NCI-H2081 treated with DMSO at 0.1 percent for 48 hours (cell line): ENCODE data around the gene PLXND1.
"Not testable (repeated sequence)": the region's sequence is repeated elsewhere in the genome, so short reads cannot be mapped to it uniquely, and the experiment has no call there.

Experiments
- DNase-seq: peaks from one replicate; lab custom pipeline; 2025; lab: John Stamatoyannopoulos, UW

Gene PLXND1

GRCh38 chr3:129548104-129548965 lies 58.1 kb downstream of the PLXND1 start:
- no peak for DNase-seq

GRCh38 chr3:129547241-129547640 lies 59.2 kb downstream of the PLXND1 start:
- DNase-seq = no peak

- not testable (repeated sequence) for DNase-seq
Measured at GRCh38 chr3:129545951-129546350, 60.5 kb downstream of the PLXND1 start.

GRCh38 chr3:129543999-129544398 lies 62.5 kb downstream of the PLXND1 start:
- DNase-seq = no peak

GRCh38 chr3:129543156-129543790 lies 63.2 kb downstream of the PLXND1 start, which contains the start of gene H1-8:
Gene H1-8, plus strand, starts transcription at chr3:129543175. Its CDS starts 44 bp downstream, at chr3:129543219.
- no peak for DNase-seq

- no peak for DNase-seq
Measured at GRCh38 chr3:129542747-129543146, 63.7 kb downstream of the PLXND1 start.

GRCh38 chr3:129540776-129541516 lies 65.5 kb downstream of the PLXND1 start:
- DNase-seq = no peak

- no peak for DNase-seq
Measured at GRCh38 chr3:129539206-129539605, 67.3 kb downstream of the PLXND1 start.

GRCh38 chr3:129536804-129537203 lies 69.7 kb downstream of the PLXND1 start:
- no peak for DNase-seq

GRCh38 chr3:129536374-129536667 lies 70.2 kb downstream of the PLXND1 start:
- DNase-seq = no peak

- DNase-seq = no peak
Measured at GRCh38 chr3:129535075-129535474, 71.4 kb downstream of the PLXND1 start.

GRCh38 chr3:129534428-129535027 lies 71.9 kb downstream of the PLXND1 start:
- no peak for DNase-seq

GRCh38 chr3:129533406-129533805 lies 73.1 kb downstream of the PLXND1 start:
- no peak for DNase-seq

GRCh38 chr3:129532261-129532660 lies 74.2 kb downstream of the PLXND1 start:
- no peak for DNase-seq

GRCh38 chr3:129531699-129532098 lies 74.8 kb downstream of the PLXND1 start:
- no peak for DNase-seq

GRCh38 chr3:129530821-129531220 lies 75.7 kb downstream of the PLXND1 start:
- no peak for DNase-seq

GRCh38 chr3:129530251-129530791 lies 76.2 kb downstream of the PLXND1 start:
- DNase-seq = no peak

- DNase-seq = no peak
Measured at GRCh38 chr3:129529436-129530210, 76.9 kb downstream of the PLXND1 start.

- no peak for DNase-seq
Measured at GRCh38 chr3:129528589-129529100, 77.8 kb downstream of the PLXND1 start, which contains the start of gene RHO. Gene RHO, plus strand, starts transcription at chr3:129528639. Its CDS starts 95 bp downstream, at chr3:129528734.

GRCh38 chr3:129527262-129527661 lies 79.2 kb downstream of the PLXND1 start:
- no peak for DNase-seq
